ENCODE data around the gene ZNRF2.

ZNRF2 gene

DNA sequence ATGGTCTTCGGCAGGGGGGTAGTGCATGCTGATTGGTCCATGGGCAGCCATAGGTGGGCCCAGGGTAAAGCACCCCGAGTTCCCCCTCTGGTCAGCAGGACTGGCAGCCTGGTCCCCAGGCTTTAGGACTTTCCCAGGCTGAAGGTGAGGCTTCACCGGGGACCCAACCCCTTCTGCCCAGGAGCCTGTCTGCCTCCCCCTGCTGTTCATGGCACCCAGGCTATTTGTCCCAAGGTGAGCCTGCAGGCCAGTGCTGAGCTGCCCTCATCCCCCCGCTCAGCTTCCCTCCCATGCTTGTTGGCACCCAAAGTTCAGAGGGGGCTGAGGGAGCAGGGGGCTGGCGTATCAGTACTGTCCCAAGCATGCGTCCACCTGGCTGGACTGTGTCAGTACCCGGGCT is 38.5 kb upstream of the ZNRF2 start:
- TF ChIP-seq, protein P1, sequence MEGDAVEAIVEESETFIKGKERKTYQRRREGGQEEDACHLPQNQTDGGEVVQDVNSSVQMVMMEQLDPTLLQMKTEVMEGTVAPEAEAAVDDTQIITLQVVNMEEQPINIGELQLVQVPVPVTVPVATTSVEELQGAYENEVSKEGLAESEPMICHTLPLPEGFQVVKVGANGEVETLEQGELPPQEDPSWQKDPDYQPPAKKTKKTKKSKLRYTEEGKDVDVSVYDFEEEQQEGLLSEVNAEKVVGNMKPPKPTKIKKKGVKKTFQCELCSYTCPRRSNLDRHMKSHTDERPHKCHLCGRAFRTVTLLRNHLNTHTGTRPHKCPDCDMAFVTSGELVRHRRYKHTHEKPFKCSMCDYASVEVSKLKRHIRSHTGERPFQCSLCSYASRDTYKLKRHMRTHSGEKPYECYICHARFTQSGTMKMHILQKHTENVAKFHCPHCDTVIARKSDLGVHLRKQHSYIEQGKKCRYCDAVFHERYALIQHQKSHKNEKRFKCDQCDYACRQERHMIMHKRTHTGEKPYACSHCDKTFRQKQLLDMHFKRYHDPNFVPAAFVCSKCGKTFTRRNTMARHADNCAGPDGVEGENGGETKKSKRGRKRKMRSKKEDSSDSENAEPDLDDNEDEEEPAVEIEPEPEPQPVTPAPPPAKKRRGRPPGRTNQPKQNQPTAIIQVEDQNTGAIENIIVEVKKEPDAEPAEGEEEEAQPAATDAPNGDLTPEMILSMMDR (IDR thresholded peaks at IDR 0.05; ENCODE audit: control insufficient read depth, insufficient read depth, low read depth, low read length, missing control alignments), result no peak
- no peak for DNase-seq (ENCODE audit: low read depth)
- no peak overlapping the region for H3K4me3 ChIP-seq (ENCODE audit: control insufficient read depth, low read depth, low read length)

DNA sequence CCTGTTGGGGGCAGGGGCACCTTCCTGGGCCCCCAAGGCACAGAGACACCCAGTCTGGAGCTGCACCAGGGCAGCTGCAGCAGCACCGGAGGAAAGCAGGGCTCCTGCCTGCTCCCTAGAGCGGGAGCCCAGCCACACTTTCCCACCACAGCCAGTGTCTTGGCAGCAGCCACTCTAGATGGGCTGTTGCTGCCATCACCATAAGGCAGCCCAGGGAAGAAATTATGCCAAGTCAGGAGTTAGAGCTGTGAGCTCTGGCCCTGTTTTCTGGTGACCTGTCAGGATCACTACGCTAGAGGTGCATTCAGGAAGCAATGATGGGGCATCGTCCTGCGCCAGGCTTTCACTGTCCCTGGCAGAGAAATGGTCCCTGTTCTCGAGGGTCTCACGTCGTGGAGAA is 38.0 kb upstream of the ZNRF2 start:
- no peak overlapping the region for H3K4me3 ChIP-seq (ENCODE audit: control insufficient read depth, low read depth, low read length)
- DNase-seq (ENCODE audit: low read depth), result no peak
- TF ChIP-seq, protein P1 (IDR thresholded peaks at IDR 0.05; ENCODE audit: control insufficient read depth, insufficient read depth, low read depth, low read length, missing control alignments), result no peak

DNA sequence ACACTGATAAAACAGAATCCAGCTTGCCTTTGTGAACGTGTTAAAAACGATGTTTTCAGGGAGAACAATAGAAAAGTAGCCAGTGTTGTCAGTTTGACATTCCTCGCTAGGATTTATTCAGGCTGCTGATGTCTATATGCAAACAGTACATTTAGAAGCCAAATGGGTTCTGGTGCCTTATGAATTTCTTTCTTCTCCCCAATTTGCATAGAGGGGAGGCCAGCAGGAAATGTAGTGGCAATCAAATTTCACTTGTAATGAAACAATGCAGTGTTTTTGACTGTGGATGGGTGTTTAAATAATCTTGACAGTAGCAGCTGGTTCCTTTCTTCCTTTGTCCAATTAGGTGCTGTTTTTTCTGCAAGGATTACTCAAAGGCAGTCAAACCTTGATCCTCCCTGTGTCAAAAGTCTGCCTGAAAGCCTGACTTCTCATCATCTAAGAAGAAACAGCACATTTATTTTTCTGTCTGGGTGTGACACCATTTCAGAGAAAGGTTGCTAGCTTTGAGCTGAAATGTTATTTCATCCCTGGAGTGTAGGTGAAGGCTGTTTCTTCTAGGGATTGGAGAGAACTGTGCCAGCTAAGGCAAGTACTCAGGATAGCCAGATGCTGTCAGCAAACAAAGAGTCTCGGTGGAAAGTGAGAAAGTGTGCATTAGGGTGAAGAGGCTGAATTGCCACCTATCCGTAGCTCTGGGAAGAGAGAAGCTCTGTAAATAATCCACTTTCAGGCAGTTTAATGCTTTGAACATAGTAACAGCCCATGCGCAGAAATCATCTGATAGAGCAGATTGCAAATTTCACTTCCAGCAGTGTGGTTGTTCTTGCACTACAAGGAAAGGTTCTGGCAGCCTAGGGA is 36.6 kb upstream of the ZNRF2 start:
- H3K4me3 ChIP-seq (ENCODE audit: control insufficient read depth, low read depth, low read length), result no peak overlapping the region
- TF ChIP-seq, protein P1 (IDR thresholded peaks at IDR 0.05; ENCODE audit: control insufficient read depth, insufficient read depth, low read depth, low read length, missing control alignments), result no peak
- DNase-seq (ENCODE audit: low read depth), result no peak

DNA sequence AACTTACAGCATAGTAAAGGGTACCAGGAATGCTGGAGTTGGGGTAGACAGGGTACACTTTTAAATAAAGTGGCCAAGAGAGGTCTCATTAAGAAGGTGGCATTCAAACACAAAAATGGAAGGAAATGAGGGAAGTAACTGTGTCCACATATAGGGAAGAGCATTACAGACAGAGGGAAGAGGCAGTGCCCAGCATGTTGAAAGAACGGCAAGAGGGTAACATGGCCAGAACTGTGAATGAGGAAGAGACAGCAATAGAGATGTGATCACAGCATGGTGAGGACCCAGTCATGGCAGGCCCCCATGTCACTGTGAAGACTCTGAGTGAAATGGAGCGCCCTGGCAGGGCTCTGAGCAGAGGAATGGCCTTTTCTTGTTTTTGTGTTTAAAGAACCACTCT is 35.1 kb upstream of the ZNRF2 start:
- no peak overlapping the region for H3K4me3 ChIP-seq (ENCODE audit: control insufficient read depth, low read depth, low read length)
- TF ChIP-seq, protein P1 (IDR thresholded peaks at IDR 0.05; ENCODE audit: control insufficient read depth, insufficient read depth, low read depth, low read length, missing control alignments), result no peak
- DNase-seq (ENCODE audit: low read depth), result no peak

DNA sequence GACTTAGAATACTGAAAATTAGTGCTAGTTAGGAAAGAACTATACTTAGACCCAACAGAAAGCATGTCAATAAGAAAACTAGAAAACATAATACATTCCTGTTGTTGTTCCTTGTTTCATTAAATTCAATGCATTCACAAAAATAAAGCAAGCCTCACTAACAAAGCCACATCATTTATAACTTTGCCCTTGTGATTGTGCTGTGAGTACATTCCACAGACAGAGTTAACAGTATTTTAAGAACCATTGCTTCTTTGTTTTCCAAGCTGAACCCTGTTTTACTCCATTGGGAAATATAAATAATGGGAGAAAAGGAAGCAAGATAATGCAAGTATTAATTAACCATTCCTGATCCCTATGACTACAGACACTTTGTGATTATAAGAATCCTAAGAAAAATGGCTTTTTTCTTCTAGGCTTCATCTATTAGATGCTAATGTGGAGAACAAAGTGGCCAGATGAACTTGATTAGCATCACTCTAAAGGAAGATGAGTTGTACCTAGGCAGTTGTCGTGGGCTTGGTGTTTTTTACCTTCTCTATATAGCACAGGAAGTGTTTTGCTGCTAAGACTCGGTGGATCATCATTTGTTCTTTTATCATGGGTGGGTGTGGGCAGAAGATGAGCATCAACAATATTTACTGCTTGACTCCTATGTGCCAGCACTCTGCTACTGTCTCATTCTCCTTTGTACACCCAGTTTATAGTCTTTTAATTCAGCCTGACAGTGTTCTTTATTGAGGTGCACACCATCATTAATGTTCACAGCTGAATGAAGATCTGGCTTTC is 34.2 kb upstream of the ZNRF2 start:
- H3K4me3 ChIP-seq (ENCODE audit: control insufficient read depth, low read depth, low read length), result no peak overlapping the region
- TF ChIP-seq, protein P1 (IDR thresholded peaks at IDR 0.05; ENCODE audit: control insufficient read depth, insufficient read depth, low read depth, low read length, missing control alignments), result no peak
- no peak for DNase-seq (ENCODE audit: low read depth)

DNA sequence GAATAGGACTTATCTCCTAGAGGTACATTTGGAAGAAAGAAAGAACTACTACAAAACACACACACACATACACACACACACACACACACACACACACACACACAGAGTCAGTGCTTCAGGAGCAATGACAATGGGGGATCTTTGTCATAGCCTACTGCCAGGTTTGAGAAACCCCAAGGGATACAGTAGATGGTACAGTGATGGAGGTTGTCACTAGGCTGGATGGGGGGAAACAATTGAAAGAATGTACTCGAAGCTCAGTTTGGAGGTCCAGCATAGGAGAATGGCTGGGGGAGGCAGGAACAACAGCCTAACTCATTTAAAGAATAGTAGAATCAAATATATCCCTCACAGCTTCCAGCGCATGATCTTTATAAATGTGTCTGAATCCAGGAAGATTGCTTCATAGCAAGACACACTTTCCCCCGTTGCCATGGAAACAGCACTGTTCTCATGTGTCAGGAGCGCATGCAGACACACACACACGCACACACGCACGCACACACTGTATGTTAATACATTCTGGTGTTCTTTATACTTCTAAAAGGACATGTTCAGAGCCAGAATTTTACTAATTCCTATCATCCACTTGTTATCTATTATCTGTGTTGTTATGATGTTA is 32.6 kb upstream of the ZNRF2 start:
- H3K4me3 ChIP-seq (ENCODE audit: control insufficient read depth, low read depth, low read length), result no peak overlapping the region
- no peak for DNase-seq (ENCODE audit: low read depth)
- TF ChIP-seq, protein P1 (IDR thresholded peaks at IDR 0.05; ENCODE audit: control insufficient read depth, insufficient read depth, low read depth, low read length, missing control alignments), result no peak

Measured in AG09309 (cell line).